A549 (cell line): ENCODE data around the gene GREM1.

ENCODE experiments used
- CHD4 ChIP-seq: fragments of 200-600 bp; sonication (generic); IDR thresholded peaks from 2 replicates; pipeline ENCODE4 v1.6.1; 2016; ENCODE audit warnings: antibody characterized with exemption, mild to moderate bottlenecking, borderline replicate concordance
- CTCF ChIP-seq: fragments of >200 bp; sonication (Bioruptor Twin); formaldehyde crosslinking; IDR thresholded peaks from 3 replicates; pipeline ENCODE4 v1.5.1; 2016
- EP300 ChIP-seq, 2 experiments: fragments of >200 bp; sonication (Bioruptor Twin); formaldehyde crosslinking; IDR thresholded peaks; 2 replicates in 1 of 2; 3 replicates in 1 of 2; pipeline ENCODE4 v1.6.1; 2016 to 2017
- ESRRA ChIP-seq: fragments of 150-350 bp; IDR thresholded peaks from 2 replicates; pipeline ENCODE4 v1.6.1; 2014; ENCODE audit warnings: mild to moderate bottlenecking, low read length, borderline replicate concordance
- MAFK ChIP-seq: fragments of 450-650 bp; IDR thresholded peaks from 2 replicates; pipeline ENCODE4 v1.6.1; 2014; ENCODE audit not compliant: partially characterized antibody
- PBX3 ChIP-seq: IDR thresholded peaks from 2 replicates; pipeline ENCODE4 v1.6.1; 2012
- POLR2A ChIP-seq: IDR thresholded peaks from 2 replicates; pipeline ENCODE4 v1.6.1; 2012; ENCODE audit warnings: mild to moderate bottlenecking, low read length
- RAD21 ChIP-seq, 2 experiments: fragments of >200 bp in 1 of 2; sonication (Bioruptor Twin) in 1 of 2; formaldehyde crosslinking in 1 of 2; IDR thresholded peaks in 1 of 2; conservative IDR thresholded peaks in 1 of 2; 2 replicates in 1 of 2; 3 replicates in 1 of 2; pipeline ENCODE4 v1.6.1; 2012 to 2018; ENCODE audit warnings: inconsistent platforms in 1 of 2
- SMC3 ChIP-seq: fragments of >200 bp; sonication (Bioruptor Twin); formaldehyde crosslinking; IDR thresholded peaks from 3 replicates; pipeline ENCODE4 v1.6.1; 2018; ENCODE audit warnings: inconsistent platforms
- USF2 ChIP-seq: fragments of 450-650 bp; IDR thresholded peaks from 2 replicates; pipeline ENCODE4 v1.6.1; 2014; ENCODE audit warnings: antibody characterized with exemption

GRCh38 chr15:32786906-32787305 lies 69.1 kb downstream of the GREM1 start:
- no peak for TF ChIP-seq MAFK
- no peak for TF ChIP-seq CTCF
- TF ChIP-seq POLR2A, result no peak
- TF ChIP-seq RAD21 (conservative IDR thresholded peaks at IDR 0.05 in 1 of 2, IDR thresholded peaks at IDR 0.05 in 1 of 2), result no peak
- TF ChIP-seq EP300 (IDR thresholded peaks at IDR 0.05), result no peak
- no peak for TF ChIP-seq USF2
- TF ChIP-seq ESRRA, result no peak
- no peak for TF ChIP-seq PBX3
- no peak for TF ChIP-seq CHD4
- TF ChIP-seq SMC3, result no peak
